Activated T-helper 1 cell treated with anti-CD3 and anti-CD28 coated beads, Interleukin-12 subunit alpha, Interleukin-12 subunit beta, Interleukin-2, Interleukin-4 antibody, amounts not matched to agents 30 ng/mL and 10 ng/mL and 1 ng/mL, durations not matched to agents 14 hours and 24 hours and 36 hours (primary cell): ENCODE measurements around the gene RAPH1. TPM values are rescaled to one million over a fixed set of nuclear protein-coding genes. Genes with fewer than 3 reads are reported as not detected.
"Not testable (repeated sequence)": the region's sequence is repeated elsewhere in the genome, so short reads cannot be mapped to it uniquely, and the experiment has no call there.

Source experiments
- DNase-seq: peaks from one replicate; pipeline ENCODE4 v3.0.0; 2021; ENCODE audit warnings: low spot score
- H3K27ac Mint-ChIP-seq: one replicate; pipeline ENCODE4 v1.8.0; 2021; ENCODE audit warnings: mild to moderate bottlenecking, mixed read lengths
- H3K27me3 Mint-ChIP-seq: one replicate; pipeline ENCODE4 v1.8.0; 2022; ENCODE audit warnings: mild to moderate bottlenecking, moderate library complexity, mixed read lengths; ENCODE audit not compliant: insufficient read depth
- H3K36me3 Mint-ChIP-seq: one replicate; pipeline ENCODE4 v1.8.0; 2021; ENCODE audit warnings: low read depth, mixed read lengths
- H3K4me1 Mint-ChIP-seq: one replicate; pipeline ENCODE4 v1.8.0; 2021; ENCODE audit warnings: low read depth, mixed read lengths
- H3K4me3 Mint-ChIP-seq: one replicate; pipeline ENCODE4 v1.8.0; 2021; ENCODE audit warnings: mild to moderate bottlenecking, moderate library complexity, mixed read lengths
- H3K9me3 Mint-ChIP-seq: one replicate; pipeline ENCODE4 v1.8.0; 2021; ENCODE audit warnings: mixed read lengths
- intact Hi-C: fragments of 100-400 bp; cut with micrococcal nuclease; formaldehyde crosslinking; loops from one replicate; pipeline ENCODE4 v1.15.1; 2024
- total RNA-seq: library from RNA; stranded (reverse); gene quantifications from 2 replicates; pipeline ENCODE4 v1.2.3, GENCODE V29; 2022

RAPH1 gene
- total RNA-seq, 1 donor from 2014 or later, result 4.6 TPM

GRCh38 chr2:203536586-203536951, 1.5 kb upstream of the RAPH1 start:
- not testable (repeated sequence) for H3K27ac Mint-ChIP-seq, H3K36me3 Mint-ChIP-seq, DNase-seq
- Mint-ChIP-seq H3K27me3 (peaks cover 41% of the 10 kb centered on the region), H3K9me3 (peaks cover 23% of the 10 kb centered on the region), H3K4me3 (peak overlapping the region; percentile 89), H3K4me1 (peaks cover 30% of the 10 kb centered on the region)
- intact Hi-C loops, result loop anchor here (5.0 kb wide), 1 partner anchor 116 kb away; no protein-coding TSS in a partner anchor

DNA sequence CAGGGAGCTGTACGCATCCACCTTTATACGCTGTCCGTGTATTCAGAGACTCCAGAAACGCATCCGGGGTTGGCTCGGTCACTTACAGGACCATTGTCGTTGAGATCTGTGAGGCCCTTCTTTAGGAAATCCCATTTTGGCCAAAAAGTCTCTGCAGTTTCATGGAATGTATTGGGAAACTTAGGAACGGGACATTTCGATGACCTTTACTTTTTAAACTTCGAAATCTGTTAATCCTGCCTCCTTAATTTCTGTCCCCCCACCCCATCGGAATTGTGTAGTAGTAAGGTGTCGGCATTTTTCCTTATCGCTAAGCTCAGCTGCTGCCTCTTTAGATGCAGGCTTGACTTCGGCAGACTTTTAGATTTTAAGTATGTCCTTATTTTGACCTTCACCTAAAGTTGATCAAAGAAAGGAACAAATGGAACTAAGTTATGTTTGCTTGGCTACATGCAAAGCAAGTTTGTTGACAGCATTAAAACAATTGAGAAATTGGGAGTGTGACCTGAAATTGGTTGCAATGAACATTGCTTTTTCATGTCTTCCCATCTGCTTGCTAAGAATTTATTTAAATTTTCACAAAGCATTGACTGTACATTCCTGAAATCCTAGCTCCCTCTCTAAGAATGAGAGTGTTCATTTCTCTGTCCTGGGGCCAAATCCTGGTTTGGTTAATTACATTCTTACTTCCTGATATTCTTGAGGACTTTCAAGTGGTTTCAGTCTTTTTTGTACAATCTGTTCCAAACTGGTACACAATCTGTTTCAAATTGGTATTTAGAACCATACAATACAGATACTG, 884 bp upstream of the RAPH1 start:
- DNase-seq, result no peak
- Mint-ChIP-seq H3K27me3 (peaks cover 46% of the 10 kb centered on the region), H3K36me3 (peaks cover 8% of the 10 kb centered on the region), H3K9me3 (peaks cover 23% of the 10 kb centered on the region), H3K27ac (peak overlapping the region; percentile 90), H3K4me1 (peaks cover 30% of the 10 kb centered on the region), H3K4me3 (peak overlapping the region; percentile 89)
- intact Hi-C loops, result loop anchor here (1.0 to 5.0 kb wide), 2 partner anchors 43 to 116 kb away; no protein-coding TSS in a partner anchor

- Mint-ChIP-seq H3K4me3 (peak overlapping the region; percentile 84), H3K27ac (no peak overlapping the region), H3K36me3 (peaks cover 10% of the 10 kb centered on the region), H3K27me3 (peaks cover 48% of the 10 kb centered on the region), H3K4me1 (peaks cover 30% of the 10 kb centered on the region), H3K9me3 (peaks cover 23% of the 10 kb centered on the region)
- intact Hi-C loops, result loop anchor here (1.0 to 5.0 kb wide), 6 partner anchors 45 to 281 kb away; no protein-coding TSS in a partner anchor
- DNase-seq, result peak; percentile 26
Measured at GRCh38 chr2:203534621-203535077, 452 bp downstream of the RAPH1 start.

DNA sequence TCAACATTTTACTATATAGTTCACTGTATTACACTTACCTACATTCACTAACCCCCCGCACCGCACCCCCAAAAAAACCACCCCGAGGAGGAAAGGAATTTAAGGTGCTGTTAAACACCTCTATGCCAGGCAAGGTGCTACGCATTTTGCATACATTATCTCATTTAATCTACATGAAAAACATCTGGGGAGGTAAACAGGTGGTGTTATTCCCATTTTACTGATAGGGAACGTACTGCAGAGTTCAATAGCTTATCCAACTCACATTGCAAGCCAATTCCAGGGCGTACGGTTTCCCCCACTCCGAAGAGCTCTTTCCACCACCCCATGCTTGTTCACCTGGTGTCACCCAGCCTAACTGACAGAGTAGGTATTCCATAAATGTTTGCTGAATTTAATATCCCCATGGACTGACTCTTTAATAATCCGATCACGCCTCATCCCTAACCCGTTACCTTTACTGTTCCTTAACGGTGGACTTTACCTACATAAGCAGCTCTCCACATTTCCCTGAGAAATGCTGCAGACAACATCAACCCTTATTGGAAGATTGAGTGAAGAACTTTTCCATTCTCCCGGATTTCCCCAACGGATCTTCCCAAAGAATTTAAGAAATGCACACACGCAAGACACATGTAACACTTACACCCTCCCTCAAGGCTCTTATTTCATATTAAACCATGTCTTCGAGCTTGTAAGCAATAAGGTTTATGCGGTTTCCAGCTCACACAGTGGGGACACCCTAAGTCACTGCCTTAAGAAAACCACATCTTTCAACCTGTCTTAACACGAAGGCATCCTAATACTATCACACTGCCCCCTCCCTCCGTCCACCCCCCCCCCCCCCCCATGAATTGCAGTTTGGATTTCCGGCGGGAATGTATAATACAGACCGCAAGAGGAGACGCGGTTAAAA, 1.2 kb downstream of the RAPH1 start:
- Mint-ChIP-seq H3K4me3 (peak overlapping the region; percentile 84), H3K9me3 (peaks cover 21% of the 10 kb centered on the region), H3K36me3 (peaks cover 10% of the 10 kb centered on the region), H3K27ac (peak overlapping the region; percentile 8), H3K27me3 (peaks cover 49% of the 10 kb centered on the region), H3K4me1 (peaks cover 30% of the 10 kb centered on the region)
- intact Hi-C loops, result loop anchor here (1.0 to 5.0 kb wide), 4 partner anchors 65 to 281 kb away; no protein-coding TSS in a partner anchor
- no peak for DNase-seq

- intact Hi-C loops, result loop anchor here (5.0 kb wide), 1 partner anchor 189 kb away; no protein-coding TSS in a partner anchor
- no peak for DNase-seq
- Mint-ChIP-seq H3K4me3 (peak overlapping the region; percentile 84), H3K27me3 (peaks cover 50% of the 10 kb centered on the region), H3K27ac (no peak overlapping the region), H3K4me1 (peaks cover 30% of the 10 kb centered on the region), H3K36me3 (peaks cover 6% of the 10 kb centered on the region), H3K9me3 (peaks cover 13% of the 10 kb centered on the region)
Measured at GRCh38 chr2:203532957-203533658, 2.0 kb downstream of the RAPH1 start.

- no peak overlapping the region for H3K27ac Mint-ChIP-seq
- intact Hi-C loops, result no loop called here
- no peaks in the 10 kb centered on the region for H3K4me1 Mint-ChIP-seq
- no peaks in the 10 kb centered on the region for H3K9me3 Mint-ChIP-seq
- H3K27me3 Mint-ChIP-seq, result peaks cover 23% of the 10 kb centered on the region
- no peak for DNase-seq
- H3K36me3 Mint-ChIP-seq, result peaks cover 6% of the 10 kb centered on the region
- H3K4me3 Mint-ChIP-seq, result no peak overlapping the region
Measured at GRCh38 chr2:203527719-203528118, 7.4 kb downstream of the RAPH1 start.

GRCh38 chr2:203513268-203513667, 21.8 kb downstream of the RAPH1 start:
- H3K27me3 Mint-ChIP-seq, DNase-seq, H3K9me3 Mint-ChIP-seq, H3K4me1 Mint-ChIP-seq, H3K4me3 Mint-ChIP-seq, H3K36me3 Mint-ChIP-seq, H3K27ac Mint-ChIP-seq, intact Hi-C loops: not testable (repeated sequence)

- Mint-ChIP-seq H3K4me1 (peaks cover 4% of the 10 kb centered on the region), H3K9me3 (peaks cover 4% of the 10 kb centered on the region), H3K4me3 (no peak overlapping the region), H3K27me3 (peaks cover 3% of the 10 kb centered on the region), H3K27ac (no peak overlapping the region), H3K36me3 (peaks cover 4% of the 10 kb centered on the region)
- intact Hi-C loops, result no loop called here
- DNase-seq, result no peak
Measured at GRCh38 chr2:203510941-203511305, 24.2 kb downstream of the RAPH1 start.

GRCh38 chr2:203510256-203510940, 24.7 kb downstream of the RAPH1 start:
- no peak overlapping the region for H3K4me3 Mint-ChIP-seq
- peaks cover 4% of the 10 kb centered on the region for H3K4me1 Mint-ChIP-seq
- H3K27ac Mint-ChIP-seq, result no peak overlapping the region
- peaks cover 3% of the 10 kb centered on the region for H3K27me3 Mint-ChIP-seq
- peaks cover 4% of the 10 kb centered on the region for H3K9me3 Mint-ChIP-seq
- peaks cover 4% of the 10 kb centered on the region for H3K36me3 Mint-ChIP-seq
- DNase-seq, result no peak
- intact Hi-C loops, result no loop called here

DNA sequence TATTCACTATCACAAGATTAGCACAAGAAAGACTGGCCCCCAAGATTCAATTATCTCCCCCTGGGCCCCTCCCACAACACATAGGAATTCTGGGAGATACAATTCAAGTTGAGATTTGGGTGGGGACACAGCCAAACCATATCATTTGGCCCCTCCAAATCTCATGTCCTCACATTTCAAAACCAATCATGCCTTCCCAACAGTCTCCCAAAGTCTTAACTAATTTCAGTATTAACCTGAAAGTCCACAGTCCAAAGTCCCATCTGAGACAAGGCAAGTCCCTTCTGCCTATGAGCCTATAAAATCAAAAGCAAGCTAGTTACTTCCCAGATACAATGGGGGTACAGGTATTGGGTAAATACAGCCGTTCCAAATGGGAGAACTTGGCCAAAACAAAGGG, 31.6 kb downstream of the RAPH1 start:
- H3K4me1 Mint-ChIP-seq, H3K9me3 Mint-ChIP-seq, DNase-seq, H3K4me3 Mint-ChIP-seq, H3K36me3 Mint-ChIP-seq, H3K27me3 Mint-ChIP-seq, H3K27ac Mint-ChIP-seq, intact Hi-C loops: not testable (repeated sequence)

DNA sequence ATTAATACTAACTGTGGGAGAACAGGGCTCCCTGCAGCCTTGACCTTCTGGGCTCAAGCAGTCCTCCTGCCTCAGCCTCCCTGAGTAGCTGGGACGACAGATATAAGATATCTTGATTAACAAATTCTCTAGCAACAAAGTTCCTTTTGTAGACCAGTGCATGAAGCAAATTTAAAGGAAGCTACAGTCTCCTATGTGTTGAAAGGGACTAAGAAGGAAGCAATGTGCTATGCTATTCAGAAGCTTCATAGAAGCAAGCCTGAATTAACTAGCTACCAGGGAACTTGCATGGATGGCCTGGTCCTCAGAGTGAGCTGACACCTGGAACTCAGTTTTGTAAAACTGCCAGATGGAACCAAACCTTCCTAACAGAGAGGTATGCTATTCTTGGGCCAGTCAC, 33.2 kb downstream of the RAPH1 start:
- H3K4me3 Mint-ChIP-seq, result no peak overlapping the region
- no peak for DNase-seq
- H3K36me3 Mint-ChIP-seq, result peaks cover 2% of the 10 kb centered on the region
- H3K27ac Mint-ChIP-seq, result no peak overlapping the region
- peaks cover 6% of the 10 kb centered on the region for H3K4me1 Mint-ChIP-seq
- peaks cover 7% of the 10 kb centered on the region for H3K9me3 Mint-ChIP-seq
- no peaks in the 10 kb centered on the region for H3K27me3 Mint-ChIP-seq
- intact Hi-C loops, result no loop called here

GRCh38 chr2:203500951-203501350, 34.1 kb downstream of the RAPH1 start:
- H3K4me1 Mint-ChIP-seq, result peaks cover 6% of the 10 kb centered on the region
- no peak overlapping the region for H3K27ac Mint-ChIP-seq
- no peak overlapping the region for H3K4me3 Mint-ChIP-seq
- no peak for DNase-seq
- no peaks in the 10 kb centered on the region for H3K27me3 Mint-ChIP-seq
- H3K36me3 Mint-ChIP-seq, result peaks cover 2% of the 10 kb centered on the region
- H3K9me3 Mint-ChIP-seq, result peaks cover 7% of the 10 kb centered on the region
- intact Hi-C loops, result no loop called here
